Activated naive CD4-positive, alpha-beta T cell treated with anti-CD3 and anti-CD28 coated beads, Interleukin-2, amount 10 ng/mL, durations not matched to agents 7 days and 5 days (primary cell): Measurements from ENCODE around the gene FHIT.

ENCODE experiments used
- CTCF ChIA-PET: fragments of 350-600 bp; sonication (Branson Sonifier 250); formaldehyde crosslinking; loops from one replicate; lab custom pipeline; 2021; ENCODE audit warnings: antibody characterized with exemption; lab: Charles Lee
- DNase-seq: peaks from one replicate; pipeline ENCODE4 v3.0.0-alpha.2; 2020
- H3K27ac Mint-ChIP-seq: one replicate; pipeline ENCODE4 v1.8.0; 2021; ENCODE audit warnings: mild to moderate bottlenecking, moderate library complexity, mixed read lengths
- H3K27me3 Mint-ChIP-seq: one replicate; pipeline ENCODE4 v1.8.0; 2021; ENCODE audit warnings: mild to moderate bottlenecking, mixed read lengths
- H3K36me3 Mint-ChIP-seq: one replicate; pipeline ENCODE4 v1.8.0; 2021; ENCODE audit warnings: mixed read lengths
- H3K4me1 Mint-ChIP-seq: one replicate; pipeline ENCODE4 v1.8.0; 2021; ENCODE audit warnings: mixed read lengths
- H3K4me3 Mint-ChIP-seq: one replicate; pipeline ENCODE4 v1.8.0; 2021; ENCODE audit warnings: mild to moderate bottlenecking, moderate library complexity, mixed read lengths
- H3K9me3 Mint-ChIP-seq: one replicate; pipeline ENCODE4 v1.8.0; 2021; ENCODE audit warnings: mixed read lengths

Gene FHIT

GRCh38 chr3:60746043-60746638 is 505.1 kb downstream of the FHIT start:
- H3K4me3 Mint-ChIP-seq = no peak overlapping the region
- no peak for DNase-seq
- no peaks in the 10 kb centered on the region for H3K4me1 Mint-ChIP-seq
- H3K9me3 Mint-ChIP-seq = peaks cover 10% of the 10 kb centered on the region
- H3K36me3 Mint-ChIP-seq = peaks cover 1% of the 10 kb centered on the region
- H3K27ac Mint-ChIP-seq = no peak overlapping the region
- no peaks in the 10 kb centered on the region for H3K27me3 Mint-ChIP-seq
- CTCF ChIA-PET = interaction anchor here (0.7 kb wide), 1 partner anchor 10 kb away, joined by 4 read pairs; no protein-coding TSS in a partner anchor

GRCh38 chr3:60743631-60744164 is 507.6 kb downstream of the FHIT start:
- H3K36me3 Mint-ChIP-seq = peaks cover 1% of the 10 kb centered on the region
- CTCF ChIA-PET = no interaction called here
- H3K9me3 Mint-ChIP-seq = no peaks in the 10 kb centered on the region
- no peak for DNase-seq
- H3K4me1 Mint-ChIP-seq = no peaks in the 10 kb centered on the region
- H3K4me3 Mint-ChIP-seq = no peak overlapping the region
- H3K27me3 Mint-ChIP-seq = no peaks in the 10 kb centered on the region
- no peak overlapping the region for H3K27ac Mint-ChIP-seq

GRCh38 chr3:60742606-60743145 is 508.6 kb downstream of the FHIT start:
- Mint-ChIP-seq H3K4me1 (no peaks in the 10 kb centered on the region), H3K4me3 (no peak overlapping the region), H3K27ac (no peak overlapping the region), H3K36me3 (no peaks in the 10 kb centered on the region), H3K9me3 (peaks cover 2% of the 10 kb centered on the region), H3K27me3 (no peaks in the 10 kb centered on the region)
- DNase-seq = no peak
- CTCF ChIA-PET = no interaction called here

GRCh38 chr3:60737633-60738399 is 513.4 kb downstream of the FHIT start:
- H3K9me3 Mint-ChIP-seq = peaks cover 6% of the 10 kb centered on the region
- CTCF ChIA-PET = no interaction called here

GRCh38 chr3:60730371-60730770 is 520.9 kb downstream of the FHIT start:
- Mint-ChIP-seq H3K9me3 (peaks cover 3% of the 10 kb centered on the region), H3K36me3 (no peaks in the 10 kb centered on the region), H3K27ac (no peak overlapping the region), H3K4me3 (no peak overlapping the region), H3K27me3 (no peaks in the 10 kb centered on the region), H3K4me1 (no peaks in the 10 kb centered on the region)
- CTCF ChIA-PET = no interaction called here
- no peak for DNase-seq

More at GRCh38 chr3:60737633-60738399, 513.4 kb downstream of the FHIT start:
- Mint-ChIP-seq H3K27me3 (no peaks in the 10 kb centered on the region), H3K27ac (no peak overlapping the region), H3K4me1 (no peaks in the 10 kb centered on the region), H3K4me3 (no peak overlapping the region), H3K36me3 (no peaks in the 10 kb centered on the region)
- DNase-seq = no peak

- H3K9me3 Mint-ChIP-seq = peaks cover 3% of the 10 kb centered on the region
- no peaks in the 10 kb centered on the region for H3K27me3 Mint-ChIP-seq
- no peaks in the 10 kb centered on the region for H3K4me1 Mint-ChIP-seq
- DNase-seq = no peak
- no peaks in the 10 kb centered on the region for H3K36me3 Mint-ChIP-seq
- CTCF ChIA-PET = no interaction called here
- H3K4me3 Mint-ChIP-seq = no peak overlapping the region
- H3K27ac Mint-ChIP-seq = no peak overlapping the region
These were observed 522.2 kb downstream of the FHIT start for GRCh38 chr3:60729056-60729455.

GRCh38 chr3:60728006-60728405 is 523.2 kb downstream of the FHIT start:
- no peak overlapping the region for H3K4me3 Mint-ChIP-seq
- DNase-seq = no peak
- CTCF ChIA-PET = no interaction called here
- no peaks in the 10 kb centered on the region for H3K36me3 Mint-ChIP-seq
- no peak overlapping the region for H3K27ac Mint-ChIP-seq
- no peaks in the 10 kb centered on the region for H3K4me1 Mint-ChIP-seq
- no peaks in the 10 kb centered on the region for H3K27me3 Mint-ChIP-seq
- H3K9me3 Mint-ChIP-seq = no peaks in the 10 kb centered on the region

GRCh38 chr3:60720736-60721135 is 530.5 kb downstream of the FHIT start:
- H3K27ac Mint-ChIP-seq = no peak overlapping the region
- no peak for DNase-seq
- no peaks in the 10 kb centered on the region for H3K4me1 Mint-ChIP-seq
- no peak overlapping the region for H3K4me3 Mint-ChIP-seq
- no peaks in the 10 kb centered on the region for H3K36me3 Mint-ChIP-seq
- H3K9me3 Mint-ChIP-seq = no peaks in the 10 kb centered on the region
- no peaks in the 10 kb centered on the region for H3K27me3 Mint-ChIP-seq
- CTCF ChIA-PET = no interaction called here

- Mint-ChIP-seq H3K27me3 (no peaks in the 10 kb centered on the region), H3K4me1 (no peaks in the 10 kb centered on the region), H3K36me3 (no peaks in the 10 kb centered on the region), H3K27ac (no peak overlapping the region), H3K4me3 (no peak overlapping the region), H3K9me3 (peaks cover 5% of the 10 kb centered on the region)
- CTCF ChIA-PET = interaction anchor here (0.9 kb wide), 1 partner anchor 36 kb away, joined by 4 read pairs; no protein-coding TSS in a partner anchor
- DNase-seq = no peak
These were observed 534.7 kb downstream of the FHIT start for GRCh38 chr3:60716573-60716972.

GRCh38 chr3:60708191-60708975 is 542.9 kb downstream of the FHIT start:
- H3K27ac Mint-ChIP-seq = no peak overlapping the region
- DNase-seq = no peak
- H3K27me3 Mint-ChIP-seq = no peaks in the 10 kb centered on the region

GRCh38 chr3:60707452-60708020 is 543.7 kb downstream of the FHIT start:
- no peaks in the 10 kb centered on the region for H3K27me3 Mint-ChIP-seq
- H3K9me3 Mint-ChIP-seq = peaks cover 8% of the 10 kb centered on the region
- no peak overlapping the region for H3K27ac Mint-ChIP-seq
- H3K4me3 Mint-ChIP-seq = no peak overlapping the region
- CTCF ChIA-PET = no interaction called here
- DNase-seq = no peak
- no peaks in the 10 kb centered on the region for H3K36me3 Mint-ChIP-seq
- H3K4me1 Mint-ChIP-seq = no peaks in the 10 kb centered on the region

More at GRCh38 chr3:60708191-60708975, 542.9 kb downstream of the FHIT start:
- no peaks in the 10 kb centered on the region for H3K4me1 Mint-ChIP-seq
- peaks cover 8% of the 10 kb centered on the region for H3K9me3 Mint-ChIP-seq
- no peak overlapping the region for H3K4me3 Mint-ChIP-seq
- CTCF ChIA-PET = no interaction called here
- no peaks in the 10 kb centered on the region for H3K36me3 Mint-ChIP-seq

GRCh38 chr3:60703956-60704736 is 547.1 kb downstream of the FHIT start:
- no peaks in the 10 kb centered on the region for H3K4me1 Mint-ChIP-seq
- no peaks in the 10 kb centered on the region for H3K9me3 Mint-ChIP-seq
- H3K4me3 Mint-ChIP-seq = no peak overlapping the region
- no peak for DNase-seq
- H3K27me3 Mint-ChIP-seq = no peaks in the 10 kb centered on the region
- H3K27ac Mint-ChIP-seq = no peak overlapping the region
- CTCF ChIA-PET = no interaction called here
- no peaks in the 10 kb centered on the region for H3K36me3 Mint-ChIP-seq

- Mint-ChIP-seq H3K4me3 (no peak overlapping the region), H3K27me3 (no peaks in the 10 kb centered on the region), H3K27ac (no peak overlapping the region), H3K36me3 (no peaks in the 10 kb centered on the region), H3K4me1 (no peaks in the 10 kb centered on the region), H3K9me3 (no peaks in the 10 kb centered on the region)
- no peak for DNase-seq
- CTCF ChIA-PET = no interaction called here
These were observed 548.2 kb downstream of the FHIT start for GRCh38 chr3:60703008-60703407.
